HepG2 (cell line): ENCODE data around the gene SPOP. TPM values are rescaled to one million over a fixed set of nuclear protein-coding genes. Genes with fewer than 3 reads are reported as not detected.

Source experiments
- HMG20A ChIP-seq: IDR thresholded peaks from 2 replicates; pipeline ENCODE4 v1.6.1; 2016; ENCODE audit warnings: borderline replicate concordance
- NFATC3 ChIP-seq: sonication (generic); formaldehyde crosslinking; IDR thresholded peaks from 2 replicates; pipeline ENCODE4 v1.5.1; 2020; ENCODE audit warnings: mild to moderate bottlenecking, missing genetic modification reagents
- PTBP1 ChIP-seq: fragments of 200-400 bp; formaldehyde crosslinking; IDR thresholded peaks from 2 replicates; pipeline ENCODE4 v1.6.1; 2018; ENCODE audit warnings: low read length, low read depth; ENCODE audit not compliant: poor library complexity, severe bottlenecking
- ZNF136 ChIP-seq: sonication (generic); formaldehyde crosslinking; IDR thresholded peaks from 2 replicates; pipeline ENCODE4 v1.8.1; 2022; ENCODE audit warnings: low read depth, mild to moderate bottlenecking, moderate library complexity, missing genetic modification reagents
- ZNF331 ChIP-seq: sonication (generic); formaldehyde crosslinking; IDR thresholded peaks from 2 replicates; pipeline ENCODE4 v1.4.0; 2020; ENCODE audit warnings: missing genetic modification reagents
- ZNF337 ChIP-seq: sonication (generic); formaldehyde crosslinking; IDR thresholded peaks from 2 replicates; pipeline ENCODE4 v1.5.1; 2020; ENCODE audit warnings: missing genetic modification reagents, low read depth, mild to moderate bottlenecking, borderline replicate concordance
- ZNF354B ChIP-seq: sonication (generic); formaldehyde crosslinking; IDR thresholded peaks from 2 replicates; pipeline ENCODE4 v1.8.0; 2022; ENCODE audit warnings: mild to moderate bottlenecking, missing genetic modification reagents
- ZSCAN21 ChIP-seq: sonication (generic); formaldehyde crosslinking; IDR thresholded peaks from 2 replicates; pipeline ENCODE4 v1.8.0; 2022; ENCODE audit warnings: mild to moderate bottlenecking, missing genetic modification reagents, moderate library complexity, borderline replicate concordance
- polyA plus RNA-seq, 8 experiments: library from polyadenylated mRNA; depleted of rRNA in 3 of 8; stranded (reverse) in 7 of 8; unstranded in 1 of 8; fragments of >200 nt; fragmentation: Illumina TruSeq in 4 of 8; extraction: Trizol in 4 of 8; gene quantifications; 2 replicates each; pipeline versions ENCODE4 v1.2.1 to v1.2.3, GENCODE V29; 2011 to 2016; ENCODE audit warnings: low read depth in 4 of 8, missing spikeins in 1 of 8, mixed read lengths in 1 of 8; ENCODE audit not compliant: insufficient read depth in 1 of 8
- total RNA-seq, 5 experiments: library from RNA; depleted of rRNA; stranded (reverse); fragments of >200 nt; fragmentation: Illumina TruSeq; extraction: Trizol; gene quantifications; 2 replicates each; pipeline ENCODE4 v1.2.3, GENCODE V29; 2016; ENCODE audit warnings: low read depth in 1 of 5
- TF ChIP-seq, protein P1 (sequence below): sonication (generic); formaldehyde crosslinking; IDR thresholded peaks from 2 replicates; pipeline ENCODE4 v1.4.0; 2020; ENCODE audit warnings: mild to moderate bottlenecking, missing genetic modification reagents
- TF ChIP-seq, protein P2 (sequence below): sonication (generic); formaldehyde crosslinking; IDR thresholded peaks from 2 replicates; pipeline ENCODE4; 2020; ENCODE audit warnings: missing genetic modification reagents, mild to moderate bottlenecking, borderline replicate concordance
- TF ChIP-seq, protein P3 (sequence below): sonication (generic); formaldehyde crosslinking; IDR thresholded peaks from 2 replicates; pipeline ENCODE4 v1.4.0; 2020; ENCODE audit warnings: missing genetic modification reagents
- TF ChIP-seq, protein P4 (sequence below): sonication (generic); formaldehyde crosslinking; IDR thresholded peaks from 2 replicates; pipeline ENCODE4 v1.9.0; 2022; ENCODE audit warnings: low read depth, missing genetic modification reagents

SPOP gene
- total and polyA plus RNA-seq, 2 of the 13 experiments (the other 11 are each of a cell fraction or from before 2014, with no cell fraction given) = 52.8 to 60.8 TPM

DNA sequence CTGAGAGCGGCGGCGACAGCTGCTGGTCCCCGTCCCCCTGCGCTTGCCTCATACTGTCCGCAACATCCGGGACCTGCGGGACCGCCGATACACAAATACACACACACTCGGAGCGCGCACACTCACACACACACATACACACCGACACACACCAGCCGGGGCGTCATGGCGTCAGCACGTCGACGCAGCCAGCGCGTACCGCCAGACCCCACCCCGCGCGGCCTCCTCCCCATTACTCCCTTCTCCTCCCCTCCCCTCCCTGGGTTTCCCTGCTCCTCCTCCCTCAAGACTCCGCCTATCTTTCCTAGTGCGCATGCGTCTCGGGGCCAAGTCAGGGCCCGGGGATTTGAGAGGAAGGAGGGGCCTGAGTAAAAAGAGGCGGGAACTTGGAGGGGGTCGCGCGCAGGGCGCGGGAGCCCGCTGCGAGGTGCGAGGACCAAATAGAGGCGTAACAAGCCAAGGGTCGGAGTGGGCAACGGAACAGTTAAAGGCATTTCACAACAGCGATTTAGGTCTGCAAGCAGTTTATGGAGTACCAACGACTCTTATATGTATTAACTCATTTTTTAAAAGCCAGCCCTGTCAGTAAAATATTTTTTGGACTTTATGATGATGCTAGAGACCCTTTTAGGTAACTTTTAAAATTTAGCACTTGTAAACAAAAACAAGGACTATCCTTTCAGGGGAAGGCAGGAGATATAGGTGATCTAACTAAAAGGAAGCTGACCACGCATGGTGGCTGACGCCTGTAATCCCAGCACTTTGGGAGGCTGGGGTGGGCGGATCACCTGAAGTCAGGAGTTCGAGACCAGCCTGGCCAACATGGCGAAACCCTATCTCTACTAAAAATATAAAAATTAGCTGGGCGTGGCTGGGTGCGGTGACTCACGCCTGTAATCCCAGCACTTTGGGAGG lies at the start of gene SPOP (continued):
- TF ChIP-seq HMG20A (no peak; the same call in 1 of the 2 replicates), PTBP1 (no peak), ZSCAN21 (CRISPR knock-in tag) (peak; percentile 90), NFATC3 (CRISPR knock-in tag) (peak; percentile 99), ZNF337 (CRISPR knock-in tag) (peak; percentile 98), ZNF331 (CRISPR knock-in tag) (peak; percentile 90), ZNF354B (CRISPR knock-in tag) (peak; percentile 88), ZNF136 (CRISPR knock-in tag) (peak; percentile 98)
- TF ChIP-seq, protein P1, sequence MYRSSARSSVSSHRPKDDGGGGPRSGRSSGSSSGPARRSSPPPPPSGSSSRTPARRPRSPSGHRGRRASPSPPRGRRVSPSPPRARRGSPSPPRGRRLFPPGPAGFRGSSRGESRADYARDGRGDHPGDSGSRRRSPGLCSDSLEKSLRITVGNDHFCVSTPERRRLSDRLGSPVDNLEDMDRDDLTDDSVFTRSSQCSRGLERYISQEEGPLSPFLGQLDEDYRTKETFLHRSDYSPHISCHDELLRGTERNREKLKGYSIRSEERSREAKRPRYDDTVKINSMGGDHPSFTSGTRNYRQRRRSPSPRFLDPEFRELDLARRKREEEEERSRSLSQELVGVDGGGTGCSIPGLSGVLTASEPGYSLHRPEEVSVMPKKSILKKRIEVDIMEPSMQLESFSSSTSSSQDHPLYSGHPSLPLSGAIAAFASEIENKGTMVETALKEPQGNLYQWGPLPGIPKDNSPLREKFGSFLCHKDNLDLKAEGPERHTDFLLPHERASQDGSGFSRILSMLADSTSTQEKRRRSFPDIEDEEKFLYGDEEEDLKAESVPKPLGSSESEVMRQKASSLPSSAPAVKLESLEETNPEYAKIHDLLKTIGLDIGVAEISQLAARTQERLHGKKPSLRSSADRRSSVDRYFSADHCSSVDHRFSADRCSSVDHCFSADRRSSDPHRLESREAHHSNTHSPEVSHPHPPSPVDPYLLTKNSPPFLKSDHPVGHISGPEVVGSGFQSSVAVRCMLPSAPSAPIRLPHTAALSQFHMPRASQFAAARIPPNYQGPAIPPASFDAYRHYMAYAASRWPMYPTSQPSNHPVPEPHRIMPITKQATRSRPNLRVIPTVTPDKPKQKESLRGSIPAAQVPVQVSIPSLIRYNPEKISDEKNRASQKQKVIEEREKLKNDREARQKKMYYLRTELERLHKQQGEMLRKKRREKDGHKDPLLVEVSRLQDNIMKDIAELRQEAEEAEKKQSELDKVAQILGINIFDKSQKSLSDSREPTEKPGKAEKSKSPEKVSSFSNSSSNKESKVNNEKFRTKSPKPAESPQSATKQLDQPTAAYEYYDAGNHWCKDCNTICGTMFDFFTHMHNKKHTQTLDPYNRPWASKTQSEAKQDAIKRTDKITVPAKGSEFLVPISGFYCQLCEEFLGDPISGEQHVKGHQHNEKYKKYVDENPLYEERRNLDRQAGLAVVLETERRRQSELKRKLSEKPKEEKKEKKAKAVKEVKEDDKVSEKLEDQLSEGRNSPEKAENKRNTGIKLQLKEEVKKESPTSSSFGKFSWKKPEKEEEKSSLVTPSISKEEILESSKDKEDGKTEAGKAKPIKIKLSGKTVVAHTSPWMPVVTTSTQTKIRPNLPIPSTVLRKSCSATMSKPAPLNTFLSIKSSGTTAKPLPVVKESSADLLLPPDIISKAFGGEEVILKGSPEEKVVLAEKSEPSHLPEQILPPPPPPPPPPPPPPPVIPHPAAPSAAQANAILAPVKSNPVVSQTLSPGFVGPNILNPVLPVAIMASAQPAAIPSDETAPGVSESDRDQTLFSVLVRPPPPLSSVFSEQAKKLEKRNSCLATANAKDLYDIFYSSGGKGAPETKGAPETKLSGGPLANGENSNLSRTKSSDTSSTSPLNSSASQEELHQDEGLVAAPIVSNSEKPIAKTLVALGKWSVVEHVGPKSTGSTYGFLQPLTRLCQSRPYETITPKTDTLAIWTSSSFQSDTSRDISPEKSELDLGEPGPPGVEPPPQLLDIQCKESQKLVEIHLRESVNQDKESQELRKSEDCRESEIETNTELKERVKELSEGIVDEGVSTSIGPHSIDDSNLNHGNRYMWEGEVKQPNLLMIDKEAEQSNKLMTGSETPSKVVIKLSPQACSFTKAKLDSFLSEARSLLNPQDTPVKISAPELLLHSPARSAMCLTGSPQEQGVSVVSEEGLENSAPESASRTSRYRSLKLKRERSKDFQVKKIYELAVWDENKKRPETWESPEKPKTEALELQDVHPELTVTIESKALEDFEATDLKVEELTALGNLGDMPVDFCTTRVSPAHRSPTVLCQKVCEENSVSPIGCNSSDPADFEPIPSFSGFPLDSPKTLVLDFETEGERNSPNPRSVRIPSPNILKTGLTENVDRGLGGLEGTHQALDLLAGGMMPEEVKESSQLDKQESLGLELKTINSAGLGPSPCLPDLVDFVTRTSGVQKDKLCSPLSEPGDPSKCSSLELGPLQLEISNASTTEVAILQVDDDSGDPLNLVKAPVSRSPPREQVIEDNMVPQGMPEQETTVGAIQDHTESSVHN = no peak
- TF ChIP-seq, protein P2, sequence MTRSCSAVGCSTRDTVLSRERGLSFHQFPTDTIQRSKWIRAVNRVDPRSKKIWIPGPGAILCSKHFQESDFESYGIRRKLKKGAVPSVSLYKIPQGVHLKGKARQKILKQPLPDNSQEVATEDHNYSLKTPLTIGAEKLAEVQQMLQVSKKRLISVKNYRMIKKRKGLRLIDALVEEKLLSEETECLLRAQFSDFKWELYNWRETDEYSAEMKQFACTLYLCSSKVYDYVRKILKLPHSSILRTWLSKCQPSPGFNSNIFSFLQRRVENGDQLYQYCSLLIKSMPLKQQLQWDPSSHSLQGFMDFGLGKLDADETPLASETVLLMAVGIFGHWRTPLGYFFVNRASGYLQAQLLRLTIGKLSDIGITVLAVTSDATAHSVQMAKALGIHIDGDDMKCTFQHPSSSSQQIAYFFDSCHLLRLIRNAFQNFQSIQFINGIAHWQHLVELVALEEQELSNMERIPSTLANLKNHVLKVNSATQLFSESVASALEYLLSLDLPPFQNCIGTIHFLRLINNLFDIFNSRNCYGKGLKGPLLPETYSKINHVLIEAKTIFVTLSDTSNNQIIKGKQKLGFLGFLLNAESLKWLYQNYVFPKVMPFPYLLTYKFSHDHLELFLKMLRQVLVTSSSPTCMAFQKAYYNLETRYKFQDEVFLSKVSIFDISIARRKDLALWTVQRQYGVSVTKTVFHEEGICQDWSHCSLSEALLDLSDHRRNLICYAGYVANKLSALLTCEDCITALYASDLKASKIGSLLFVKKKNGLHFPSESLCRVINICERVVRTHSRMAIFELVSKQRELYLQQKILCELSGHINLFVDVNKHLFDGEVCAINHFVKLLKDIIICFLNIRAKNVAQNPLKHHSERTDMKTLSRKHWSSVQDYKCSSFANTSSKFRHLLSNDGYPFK (CRISPR knock-in tag) = peak; percentile 88; the same call in 1 of the 2 replicates
- TF ChIP-seq, protein P3, sequence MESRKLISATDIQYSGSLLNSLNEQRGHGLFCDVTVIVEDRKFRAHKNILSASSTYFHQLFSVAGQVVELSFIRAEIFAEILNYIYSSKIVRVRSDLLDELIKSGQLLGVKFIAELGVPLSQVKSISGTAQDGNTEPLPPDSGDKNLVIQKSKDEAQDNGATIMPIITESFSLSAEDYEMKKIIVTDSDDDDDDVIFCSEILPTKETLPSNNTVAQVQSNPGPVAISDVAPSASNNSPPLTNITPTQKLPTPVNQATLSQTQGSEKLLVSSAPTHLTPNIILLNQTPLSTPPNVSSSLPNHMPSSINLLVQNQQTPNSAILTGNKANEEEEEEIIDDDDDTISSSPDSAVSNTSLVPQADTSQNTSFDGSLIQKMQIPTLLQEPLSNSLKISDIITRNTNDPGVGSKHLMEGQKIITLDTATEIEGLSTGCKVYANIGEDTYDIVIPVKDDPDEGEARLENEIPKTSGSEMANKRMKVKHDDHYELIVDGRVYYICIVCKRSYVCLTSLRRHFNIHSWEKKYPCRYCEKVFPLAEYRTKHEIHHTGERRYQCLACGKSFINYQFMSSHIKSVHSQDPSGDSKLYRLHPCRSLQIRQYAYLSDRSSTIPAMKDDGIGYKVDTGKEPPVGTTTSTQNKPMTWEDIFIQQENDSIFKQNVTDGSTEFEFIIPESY (CRISPR knock-in tag) = peak; percentile 24; the same call in 1 of the 2 replicates
- TF ChIP-seq, protein P4, sequence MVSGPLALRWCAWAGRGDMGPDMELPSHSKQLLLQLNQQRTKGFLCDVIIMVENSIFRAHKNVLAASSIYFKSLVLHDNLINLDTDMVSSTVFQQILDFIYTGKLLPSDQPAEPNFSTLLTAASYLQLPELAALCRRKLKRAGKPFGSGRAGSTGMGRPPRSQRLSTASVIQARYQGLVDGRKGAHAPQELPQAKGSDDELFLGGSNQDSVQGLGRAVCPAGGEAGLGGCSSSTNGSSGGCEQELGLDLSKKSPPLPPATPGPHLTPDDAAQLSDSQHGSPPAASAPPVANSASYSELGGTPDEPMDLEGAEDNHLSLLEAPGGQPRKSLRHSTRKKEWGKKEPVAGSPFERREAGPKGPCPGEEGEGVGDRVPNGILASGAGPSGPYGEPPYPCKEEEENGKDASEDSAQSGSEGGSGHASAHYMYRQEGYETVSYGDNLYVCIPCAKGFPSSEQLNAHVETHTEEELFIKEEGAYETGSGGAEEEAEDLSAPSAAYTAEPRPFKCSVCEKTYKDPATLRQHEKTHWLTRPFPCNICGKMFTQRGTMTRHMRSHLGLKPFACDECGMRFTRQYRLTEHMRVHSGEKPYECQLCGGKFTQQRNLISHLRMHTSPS = peak; percentile 54; the same call in 1 of the 2 replicates
